ENCODE results near the gene CCDC179. TPM values are rescaled to one million over a fixed set of nuclear protein-coding genes. Genes with fewer than 3 reads are reported as not detected.

Gene CCDC179
- total RNA-seq, 2 experiments from 2014 or later = not detected

GRCh38 chr11:22809893-22810292 is 50.4 kb downstream of the CCDC179 start:
- POLR2A ChIA-PET = no interaction called here

GRCh38 chr11:22808571-22809197 is 51.6 kb downstream of the CCDC179 start:
- POLR2A ChIA-PET = no interaction called here
- CTCF ChIA-PET = no interaction called here

More at GRCh38 chr11:22809893-22810292, 50.4 kb downstream of the CCDC179 start:
- CTCF ChIA-PET = no interaction called here

GRCh38 chr11:22807855-22808570 is 52.3 kb downstream of the CCDC179 start:
- CTCF ChIA-PET = no interaction called here
- POLR2A ChIA-PET = no interaction called here

GRCh38 chr11:22807391-22807790 is 52.9 kb downstream of the CCDC179 start:
- POLR2A ChIA-PET = no interaction called here

GRCh38 chr11:22802861-22803260 is 57.4 kb downstream of the CCDC179 start:
- CTCF ChIA-PET = no interaction called here

More at GRCh38 chr11:22807391-22807790, 52.9 kb downstream of the CCDC179 start:
- CTCF ChIA-PET = no interaction called here

GRCh38 chr11:22800482-22800881 is 59.8 kb downstream of the CCDC179 start:
- CTCF ChIA-PET = interaction anchor here (0.6 kb wide), 1 partner anchor 110 kb away, joined by 4 read pairs; no protein-coding TSS in a partner anchor
- POLR2A ChIA-PET = no interaction called here

More at GRCh38 chr11:22802861-22803260, 57.4 kb downstream of the CCDC179 start:
- POLR2A ChIA-PET = no interaction called here

GRCh38 chr11:22798901-22799300 is 61.4 kb downstream of the CCDC179 start:
- ChIA-PET CTCF (no interaction called here), POLR2A (no interaction called here)

GRCh38 chr11:22797047-22797446 is 63.2 kb downstream of the CCDC179 start:
- ChIA-PET POLR2A (no interaction called here), CTCF (interaction anchor here (0.7 kb wide), 1 partner anchor 97 kb away, joined by 3 read pairs; no protein-coding TSS in a partner anchor)

Other genes starting within 250 kb of the CCDC179 start
- 10 to 100 TPM; 14.8 to 14.9 TPM for gene FANCF, start 234.7 kb downstream of the CCDC179 start, total RNA-seq
- gene GAS2, start 193.9 kb downstream of the CCDC179 start, total RNA-seq = 1 to 10 TPM; 1.9 to 2.2 TPM
- 10 to 100 TPM; 70.1 to 76.0 TPM for gene SVIP, start 30.7 kb downstream of the CCDC179 start, total RNA-seq